Caco-2 (cell line): ENCODE measurements around the gene FITM1. TPM values are rescaled to one million over a fixed set of nuclear protein-coding genes. Genes with fewer than 3 reads are reported as not detected.

Source experiments
- BruUV-seq: library from RNA; stranded (reverse); fragments of 400-500 nt; replicated peaks from 2 replicates; lab custom pipeline; 2021; lab: Mats Ljungman, UMichigan
- CTCF ChIA-PET: fragments of 300-600 bp; sonication (Branson Sonifier 250); formaldehyde crosslinking; loops from one replicate; lab custom pipeline; 2022; ENCODE audit warnings: antibody characterized with exemption; lab: Charles Lee
- POLR2A ChIA-PET: fragments of 300-600 bp; sonication (Branson Sonifier 250); formaldehyde crosslinking; loops from one replicate; lab custom pipeline; 2022; ENCODE audit warnings: antibody characterized with exemption; lab: Charles Lee
- DNase-seq, 2 experiments: peaks; one replicate each; pipeline versions ENCODE4 v3.0.0 to v3.0.0-alpha.2; 2020 to 2022
- H3K27me3 ChIP-seq: replicated peaks from 2 replicates; pipeline ENCODE4 v1.6.0; 2011; ENCODE audit warnings: low read length; ENCODE audit not compliant: control insufficient read depth, insufficient read depth
- H3K36me3 ChIP-seq: 2 replicates; pipeline ENCODE4 v1.5.1; 2011; ENCODE audit warnings: low read length; ENCODE audit not compliant: control insufficient read depth, insufficient read depth
- H3K4me1 ChIP-seq: fragments of 250-450 bp; sonication (Bioruptor Pico); 2 replicates; pipeline ENCODE4 v1.5.1; 2020; ENCODE audit warnings: mild to moderate bottlenecking
- H3K4me3 ChIP-seq: 2 replicates; pipeline ENCODE4 v1.5.1; 2011; ENCODE audit warnings: low read depth, mild to moderate bottlenecking, control low read depth, low read length
- H3K9me3 ChIP-seq: fragments of 250-450 bp; sonication (Bioruptor Pico); 2 replicates; pipeline ENCODE4 v1.5.1; 2020; ENCODE audit warnings: mild to moderate bottlenecking, moderate library complexity
- H3K27ac Mint-ChIP-seq: one replicate; pipeline ENCODE4 v1.8.0; 2022; ENCODE audit warnings: mixed read lengths; ENCODE audit not compliant: unreplicated experiment
- H3K27me3 Mint-ChIP-seq: one replicate; pipeline ENCODE4 v1.8.0; 2022; ENCODE audit warnings: mixed read lengths; ENCODE audit not compliant: insufficient read depth, unreplicated experiment
- H3K36me3 Mint-ChIP-seq: one replicate; pipeline ENCODE4 v1.8.0; 2022; ENCODE audit warnings: mild to moderate bottlenecking, mixed read lengths; ENCODE audit not compliant: insufficient read depth, unreplicated experiment
- H3K4me1 Mint-ChIP-seq: one replicate; pipeline ENCODE4 v1.8.0; 2022; ENCODE audit warnings: low read depth, mixed read lengths; ENCODE audit not compliant: unreplicated experiment
- H3K4me3 Mint-ChIP-seq: one replicate; pipeline ENCODE4 v1.8.0; 2022; ENCODE audit warnings: mild to moderate bottlenecking, moderate library complexity, mixed read lengths; ENCODE audit not compliant: unreplicated experiment
- H3K9me3 Mint-ChIP-seq: one replicate; pipeline ENCODE4 v1.8.0; 2022; ENCODE audit warnings: mixed read lengths; ENCODE audit not compliant: unreplicated experiment
- intact Hi-C: fragments of 100-400 bp; cut with micrococcal nuclease; formaldehyde crosslinking; loops from one replicate; pipeline ENCODE4 v1.10.0; 2022; ENCODE audit not compliant: unreplicated experiment
- total RNA-seq: library from RNA; stranded (reverse); gene quantifications from 2 replicates; pipeline ENCODE4 v1.2.3, GENCODE V29; 2022
- TF ChIP-seq, protein P1 (sequence below), 2 experiments: fragments of 200-600 bp in 1 of 2; IDR thresholded peaks; 1 replicate in 1 of 2; 2 replicates in 1 of 2; pipeline versions ENCODE4 v1.5.1 to v1.8.0; 2011 to 2022; ENCODE audit warnings: antibody characterized with exemption in 1 of 2, control low read depth in 1 of 2, inconsistent platforms in 1 of 2, low read depth in 1 of 2, low read length in 1 of 2, mild to moderate bottlenecking in 1 of 2, moderate library complexity in 1 of 2; ENCODE audit not compliant: insufficient read depth in 1 of 2, severe bottlenecking in 1 of 2, unreplicated experiment in 1 of 2

Gene FITM1
- total RNA-seq, 1 experiment from 2014 or later = 0.39 TPM

DNA sequence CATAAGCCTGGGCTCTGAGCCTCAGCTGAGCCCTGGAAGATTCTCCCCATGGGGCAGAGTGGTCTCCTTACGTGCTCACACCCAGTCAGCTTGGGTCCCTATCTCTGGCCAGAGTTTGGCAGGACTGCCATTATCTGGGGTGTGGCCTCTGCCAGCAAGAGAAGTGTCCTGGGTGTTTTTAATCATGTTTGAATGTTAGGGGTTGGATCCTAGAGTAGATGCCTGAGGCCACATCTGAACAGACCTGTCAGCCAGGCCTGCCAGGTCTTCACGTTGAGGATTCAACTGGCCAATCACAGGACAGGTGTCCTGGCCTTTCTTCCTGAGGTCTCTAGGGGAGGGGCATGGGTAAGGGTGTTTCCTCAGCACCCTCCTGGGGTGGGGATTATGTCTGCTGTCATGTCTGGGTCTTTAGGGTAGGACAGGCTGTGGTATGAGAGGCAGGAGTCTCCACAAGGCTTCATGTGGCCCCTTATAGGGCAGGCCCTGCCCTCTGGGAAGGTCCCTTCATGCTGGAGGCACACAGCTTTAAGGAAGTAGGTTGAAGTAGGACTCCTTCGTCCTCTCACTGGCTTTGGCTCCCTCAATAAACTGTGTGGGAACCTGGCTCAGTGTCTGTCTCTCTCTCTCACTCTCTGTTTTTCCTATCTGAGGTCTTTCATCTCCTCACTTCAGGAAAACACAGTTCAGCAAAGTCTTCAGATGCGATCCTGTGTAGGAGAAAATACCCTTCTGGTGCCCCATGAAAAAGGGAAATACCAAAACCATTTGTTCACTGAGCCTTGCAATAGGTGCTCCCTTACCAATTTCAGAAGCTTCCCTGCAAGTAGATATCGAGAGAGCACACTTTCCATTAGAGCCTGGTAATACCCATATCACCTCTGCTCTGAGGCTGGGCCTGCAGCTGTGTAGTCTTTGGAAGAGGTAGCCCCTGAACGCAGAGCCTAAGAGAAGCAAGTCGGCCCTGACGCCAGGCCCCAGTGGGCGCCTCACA, 6.7 kb upstream of the FITM1 start:
- no peaks in the 10 kb centered on the region for H3K9me3 ChIP-seq
- H3K4me1 ChIP-seq = no peaks in the 10 kb centered on the region
- Mint-ChIP-seq H3K4me1 (no peaks in the 10 kb centered on the region), H3K27ac (no peak overlapping the region), H3K36me3 (peaks cover 14% of the 10 kb centered on the region), H3K4me3 (no peak overlapping the region), H3K27me3 (no peaks in the 10 kb centered on the region), H3K9me3 (no peaks in the 10 kb centered on the region)
- H3K27me3 ChIP-seq = no peaks in the 10 kb centered on the region
- ChIA-PET CTCF (interaction anchor here (0.6 kb wide), 1 partner anchor 1461 kb away, joined by 3 read pairs; no protein-coding TSS in a partner anchor), POLR2A (interaction anchor here (2.8 kb wide), 1 partner anchor 9 kb away, joined by 15 read pairs; the partner anchor contains the start of genes DCAF11 and NRL)
- H3K36me3 ChIP-seq = peaks cover 4% of the 10 kb centered on the region
- no peak for DNase-seq
- TSS peak; percentile 34 for BruUV-seq
- no peak overlapping the region for H3K4me3 ChIP-seq
- TF ChIP-seq, protein P1, sequence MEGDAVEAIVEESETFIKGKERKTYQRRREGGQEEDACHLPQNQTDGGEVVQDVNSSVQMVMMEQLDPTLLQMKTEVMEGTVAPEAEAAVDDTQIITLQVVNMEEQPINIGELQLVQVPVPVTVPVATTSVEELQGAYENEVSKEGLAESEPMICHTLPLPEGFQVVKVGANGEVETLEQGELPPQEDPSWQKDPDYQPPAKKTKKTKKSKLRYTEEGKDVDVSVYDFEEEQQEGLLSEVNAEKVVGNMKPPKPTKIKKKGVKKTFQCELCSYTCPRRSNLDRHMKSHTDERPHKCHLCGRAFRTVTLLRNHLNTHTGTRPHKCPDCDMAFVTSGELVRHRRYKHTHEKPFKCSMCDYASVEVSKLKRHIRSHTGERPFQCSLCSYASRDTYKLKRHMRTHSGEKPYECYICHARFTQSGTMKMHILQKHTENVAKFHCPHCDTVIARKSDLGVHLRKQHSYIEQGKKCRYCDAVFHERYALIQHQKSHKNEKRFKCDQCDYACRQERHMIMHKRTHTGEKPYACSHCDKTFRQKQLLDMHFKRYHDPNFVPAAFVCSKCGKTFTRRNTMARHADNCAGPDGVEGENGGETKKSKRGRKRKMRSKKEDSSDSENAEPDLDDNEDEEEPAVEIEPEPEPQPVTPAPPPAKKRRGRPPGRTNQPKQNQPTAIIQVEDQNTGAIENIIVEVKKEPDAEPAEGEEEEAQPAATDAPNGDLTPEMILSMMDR (IDR thresholded peaks at IDR 0.05; ENCODE audit: insufficient read depth in 1 of 2, low read depth in 1 of 2, low read length in 1 of 2, severe bottlenecking in 1 of 2, unreplicated experiment in 1 of 2) = no peak
- intact Hi-C loops = no loop called here

DNA sequence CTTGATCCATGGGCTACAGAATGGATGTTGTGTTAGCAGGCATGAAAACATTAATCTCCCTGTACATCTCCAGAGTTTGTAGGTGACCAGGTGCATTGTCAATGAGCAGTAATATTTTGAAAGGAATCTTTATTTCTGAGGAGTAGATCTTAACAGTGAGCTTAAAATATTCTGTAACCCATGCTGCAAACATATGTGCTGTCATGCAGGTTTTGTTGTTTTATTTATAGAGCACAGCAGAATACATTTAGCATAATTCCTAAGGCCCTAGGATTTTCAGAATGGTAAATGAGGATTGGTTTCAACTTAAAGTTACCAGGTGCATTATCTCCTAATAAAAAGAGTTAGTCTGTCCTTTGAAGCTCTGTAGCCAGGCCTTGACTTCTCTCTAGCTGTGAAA, 3.5 kb upstream of the FITM1 start:
- TF ChIP-seq, protein P1 (IDR thresholded peaks at IDR 0.05; ENCODE audit: insufficient read depth in 1 of 2, low read depth in 1 of 2, low read length in 1 of 2, severe bottlenecking in 1 of 2, unreplicated experiment in 1 of 2) = no peak
- Histone ChIP-seq H3K4me3 (no peak overlapping the region), H3K36me3 (no peaks in the 10 kb centered on the region; the same call in 1 of the 2 replicates), H3K4me1 (no peaks in the 10 kb centered on the region), H3K9me3 (no peaks in the 10 kb centered on the region), H3K27me3 (no peaks in the 10 kb centered on the region)
- H3K36me3 Mint-ChIP-seq = no peaks in the 10 kb centered on the region
- CTCF ChIA-PET = interaction anchor here (1.2 kb wide), 2 partner anchors 12 to 18 kb away, joined by 3 to 4 read pairs; partner anchors contain the start of genes DCAF11 and NRL
- no peak overlapping the region for H3K27ac Mint-ChIP-seq
- no TSS peak for BruUV-seq
- no peaks in the 10 kb centered on the region for H3K27me3 Mint-ChIP-seq
- H3K9me3 Mint-ChIP-seq = no peaks in the 10 kb centered on the region
- H3K4me3 Mint-ChIP-seq = no peak overlapping the region
- DNase-seq = no peak
- POLR2A ChIA-PET = interaction anchor here (2.8 kb wide), 1 partner anchor 12 kb away, joined by 15 read pairs; the partner anchor contains the start of genes DCAF11 and NRL
- intact Hi-C loops = no loop called here
- H3K4me1 Mint-ChIP-seq = no peaks in the 10 kb centered on the region

GRCh38 chr14:24127673-24128072, 2.8 kb upstream of the FITM1 start:
- H3K4me1 ChIP-seq = no peaks in the 10 kb centered on the region
- Mint-ChIP-seq H3K36me3 (no peaks in the 10 kb centered on the region), H3K4me1 (no peaks in the 10 kb centered on the region), H3K27ac (no peak overlapping the region), H3K4me3 (no peak overlapping the region), H3K27me3 (no peaks in the 10 kb centered on the region), H3K9me3 (no peaks in the 10 kb centered on the region)
- ChIA-PET POLR2A (no interaction called here), CTCF (interaction anchor here (0.6 kb wide), 1 partner anchor 195 kb away, joined by 6 read pairs; no protein-coding TSS in a partner anchor)
- TF ChIP-seq, protein P1 (IDR thresholded peaks at IDR 0.05; ENCODE audit: insufficient read depth in 1 of 2, low read depth in 1 of 2, low read length in 1 of 2, severe bottlenecking in 1 of 2, unreplicated experiment in 1 of 2) = no peak
- no peak for DNase-seq
- no peaks in the 10 kb centered on the region; the same call in 1 of the 2 replicates for H3K36me3 ChIP-seq
- H3K9me3 ChIP-seq = no peaks in the 10 kb centered on the region
- no TSS peak for BruUV-seq
- H3K4me3 ChIP-seq = no peak overlapping the region
- H3K27me3 ChIP-seq = no peaks in the 10 kb centered on the region
- intact Hi-C loops = no loop called here
